ENCODE data around the gene ORAI3. TPM values are rescaled to one million over a fixed set of nuclear protein-coding genes. Genes with fewer than 3 reads are reported as not detected.

Gene ORAI3
- total and polyA plus RNA-seq, 2 experiments from 2014 or later, result 52.5 to 54.0 TPM

GRCh38 chr16:31003744-31004143, 54.9 kb downstream of the ORAI3 start:
- H3K79me2 ChIP-seq, result no peaks in the 10 kb centered on the region
- H3K27me3 ChIP-seq, result peaks cover 8% of the 10 kb centered on the region

More at GRCh38 chr16:31003744-31004143, 54.9 kb downstream of the ORAI3 start:
- Histone ChIP-seq H2AFZ (no peak overlapping the region), H3K36me3 (replicated peaks; ENCODE audit: insufficient read depth, low read depth) (no peaks in the 10 kb centered on the region), H3K9me3 (ENCODE audit: low read depth) (no peaks in the 10 kb centered on the region), H3K27ac (no peak overlapping the region), H3K4me3 (no peak overlapping the region), H3K4me2 (no peak overlapping the region), H3K9me2 (replicated peaks; ENCODE audit: insufficient read depth) (no peaks in the 10 kb centered on the region), H4K20me1 (ENCODE audit: insufficient read depth, poor library complexity, severe bottlenecking) (no peaks in the 10 kb centered on the region), H3K4me1 (ENCODE audit: insufficient read depth) (peaks cover 2% of the 10 kb centered on the region)
- TF ChIP-seq EZH2phosphoT487 (IDR thresholded peaks at IDR 0.05; ENCODE audit: low read depth, severe bottlenecking, unreplicated experiment) (no peak), EZH2 (IDR thresholded peaks at IDR 0.05; ENCODE audit: borderline replicate concordance) (no peak), CTCF (IDR thresholded peaks at IDR 0.05; ENCODE audit: poor library complexity) (no peak)
- 89% methylated on average over 6 of the region's 6 CpGs for WGBS (ENCODE audit: low lambda C conversion rate, missing lambda C conversion rate)
- DNase-seq (ENCODE audit: low spot score), result no peak

Small RNAs within 50 kb of the gene (small RNA-seq; reads per million reads assigned to genes)
- not detected for gene AC135048.1

Other genes starting within 250 kb of the ORAI3 start
- gene SRCAP, start 249.9 kb upstream of the ORAI3 start, total RNA-seq, result 9.6 and 15.3 TPM in 2 replicates
- gene SRCAP, start 249.9 kb upstream of the ORAI3 start, polyA plus RNA-seq, result 29.3 and 33.6 TPM in 2 replicates
- gene PHKG2, start 200.6 kb upstream of the ORAI3 start, total RNA-seq, result 27.5 and 28.0 TPM in 2 replicates
- gene PHKG2, start 200.6 kb upstream of the ORAI3 start, polyA plus RNA-seq, result 39.5 and 45.6 TPM in 2 replicates
- gene CFAP119, start 187.0 kb upstream of the ORAI3 start, total RNA-seq, result 1.3 and 5.0 TPM in 2 replicates
- gene CFAP119, start 187.0 kb upstream of the ORAI3 start, polyA plus RNA-seq, result 4.2 and 6.1 TPM in 2 replicates
- 63.5 and 75.3 TPM in 2 replicates for gene RNF40, start 186.7 kb upstream of the ORAI3 start, total RNA-seq
- gene RNF40, start 186.7 kb upstream of the ORAI3 start, polyA plus RNA-seq, result 70.4 and 75.6 TPM in 2 replicates
- 12.2 and 15.6 TPM in 2 replicates for gene ZNF629, start 161.9 kb upstream of the ORAI3 start, total RNA-seq
- 7.7 and 8.7 TPM in 2 replicates for gene ZNF629, start 161.9 kb upstream of the ORAI3 start, polyA plus RNA-seq
- 21.4 and 25.7 TPM in 2 replicates for gene BCL7C, start 55.0 kb upstream of the ORAI3 start, total RNA-seq
- 54.1 and 57.3 TPM in 2 replicates for gene BCL7C, start 55.0 kb upstream of the ORAI3 start, polyA plus RNA-seq
- 1.1 and 1.7 TPM in 2 replicates for gene CTF1, start 52.5 kb upstream of the ORAI3 start, total RNA-seq
- 13.0 and 18.2 TPM in 2 replicates for gene CTF1, start 52.5 kb upstream of the ORAI3 start, polyA plus RNA-seq
- gene FBXL19, start 25.5 kb upstream of the ORAI3 start, total RNA-seq, result 15.6 and 19.4 TPM in 2 replicates
- gene FBXL19, start 25.5 kb upstream of the ORAI3 start, polyA plus RNA-seq, result 2.1 and 3.6 TPM in 2 replicates
- gene SETD1A, start 8.7 kb downstream of the ORAI3 start, total RNA-seq, result 1.8 and 2.7 TPM in 2 replicates
- 2.2 and 2.3 TPM in 2 replicates for gene SETD1A, start 8.7 kb downstream of the ORAI3 start, polyA plus RNA-seq
- 17.5 and 18.1 TPM in 2 replicates for gene HSD3B7, start 36.1 kb downstream of the ORAI3 start, total RNA-seq
- 16.7 and 20.8 TPM in 2 replicates for gene HSD3B7, start 36.1 kb downstream of the ORAI3 start, polyA plus RNA-seq
- gene STX1B, start 61.6 kb downstream of the ORAI3 start, total RNA-seq, result 0.87 and 1.6 TPM in 2 replicates
- gene STX1B, start 61.6 kb downstream of the ORAI3 start, polyA plus RNA-seq, result 2.0 and 2.7 TPM in 2 replicates
- gene STX4, start 84.5 kb downstream of the ORAI3 start, total RNA-seq, result 23.2 and 25.9 TPM in 2 replicates
- 72.4 and 90.4 TPM in 2 replicates for gene STX4, start 84.5 kb downstream of the ORAI3 start, polyA plus RNA-seq
- 6.9 and 8.1 TPM in 2 replicates for gene ZNF668, start 125.2 kb downstream of the ORAI3 start, total RNA-seq
- gene ZNF668, start 125.2 kb downstream of the ORAI3 start, polyA plus RNA-seq, result 12.4 and 13.0 TPM in 2 replicates
- gene ZNF646, start 125.4 kb downstream of the ORAI3 start, total RNA-seq, result 6.2 and 9.1 TPM in 2 replicates
- 3.1 and 4.8 TPM in 2 replicates for gene ZNF646, start 125.4 kb downstream of the ORAI3 start, polyA plus RNA-seq
- gene PRSS53, start 139.9 kb downstream of the ORAI3 start, total RNA-seq, result 1.5 and 2.2 TPM in 2 replicates
- 0.39 and 0.66 TPM in 2 replicates for gene PRSS53, start 139.9 kb downstream of the ORAI3 start, polyA plus RNA-seq
- gene VKORC1, start 145.7 kb downstream of the ORAI3 start, total RNA-seq, result 105 and 128 TPM in 2 replicates
- gene VKORC1, start 145.7 kb downstream of the ORAI3 start, polyA plus RNA-seq, result 195 and 228 TPM in 2 replicates
- 27.3 and 30.9 TPM in 2 replicates for gene BCKDK, start 159.3 kb downstream of the ORAI3 start, total RNA-seq
- 62.1 and 75.2 TPM in 2 replicates for gene BCKDK, start 159.3 kb downstream of the ORAI3 start, polyA plus RNA-seq
- 44.2 and 53.4 TPM in 2 replicates for gene KAT8, start 168.6 kb downstream of the ORAI3 start, total RNA-seq
- gene KAT8, start 168.6 kb downstream of the ORAI3 start, polyA plus RNA-seq, result 33.9 and 34.8 TPM in 2 replicates
- 155 and 192 TPM in 2 replicates for gene PRSS8, start 186.7 kb downstream of the ORAI3 start, total RNA-seq
- gene PRSS8, start 186.7 kb downstream of the ORAI3 start, polyA plus RNA-seq, result 297 and 320 TPM in 2 replicates
- gene PRSS36, start 201.0 kb downstream of the ORAI3 start, total RNA-seq, result 0.63 and 2.9 TPM in 2 replicates
- gene PRSS36, start 201.0 kb downstream of the ORAI3 start, polyA plus RNA-seq, result 1.4 and 2.1 TPM in 2 replicates
- 39.7 and 47.4 TPM in 2 replicates for gene FUS, start 231.1 kb downstream of the ORAI3 start, total RNA-seq
- 327 and 345 TPM in 2 replicates for gene FUS, start 231.1 kb downstream of the ORAI3 start, polyA plus RNA-seq